ENCODE results near the gene ITGBL1. TPM values are rescaled to one million over a fixed set of nuclear protein-coding genes. Genes with fewer than 3 reads are reported as not detected.

Gene ITGBL1
- total and polyA plus RNA-seq, 8 donors: 0.53 to 36.6 (median 4.8) TPM; not detected in 1

DNA sequence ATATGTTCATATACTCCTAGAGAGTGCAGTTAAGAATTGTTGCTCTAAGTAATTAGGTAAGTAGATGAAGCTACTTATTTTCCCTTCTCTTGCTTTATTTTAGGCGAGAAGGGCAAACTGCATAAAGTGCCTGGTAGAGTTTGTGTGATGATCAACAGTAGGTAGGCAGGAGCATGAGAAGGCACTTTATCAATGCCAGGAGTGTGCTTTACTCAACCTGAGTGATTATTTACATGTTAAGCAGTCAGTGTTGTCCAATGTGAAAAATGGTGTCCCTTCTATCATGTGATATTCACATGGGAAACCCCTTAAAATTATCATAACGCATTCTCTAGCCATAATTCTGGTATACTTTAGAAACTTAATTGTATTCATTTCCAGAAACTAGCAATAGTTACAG, 294.0 kb downstream of the ITGBL1 start:
- no peak for DNase-seq
- Histone ChIP-seq H3K27me3 (no peaks in the 10 kb centered on the region), H3K4me1 (peaks cover 0 to 3% (median 0%) of the 10 kb centered on the region in 4 donors), H3K27ac (no peak overlapping the region), H3K9me3 (no peaks in the 10 kb centered on the region), H3K36me3 (no peaks in the 10 kb centered on the region), H3K4me3 (no peak overlapping the region)
- intact Hi-C loops (cut with DNase I; ENCODE audit: low total_unique reads): no loop called here
- no peak for TF ChIP-seq POLR2A (IDR thresholded peaks at IDR 0.05)
- WGBS, 5 donors: 81 to 91% (median 88%) methylated on average over 2 of the region's 2 CpGs

DNA sequence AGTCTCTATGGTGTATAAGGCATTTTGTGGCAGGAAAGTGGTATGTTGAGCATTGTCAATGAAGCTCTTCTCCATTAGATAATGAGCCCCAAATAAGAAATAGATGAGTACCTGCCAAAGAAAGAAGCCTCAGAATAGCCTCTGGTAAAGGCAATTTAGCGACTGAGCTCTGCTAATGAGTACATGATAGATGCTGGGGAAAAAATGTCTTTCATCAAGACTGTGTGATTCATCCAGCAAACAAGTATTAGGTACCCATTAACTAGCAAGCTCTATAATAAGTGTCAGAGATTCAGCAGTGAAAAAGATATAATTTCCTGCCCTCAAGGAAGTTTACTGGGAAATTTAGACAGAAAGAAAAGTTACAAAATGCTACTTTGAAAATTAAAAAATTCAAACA, 294.6 kb downstream of the ITGBL1 start:
- TF ChIP-seq POLR2A (IDR thresholded peaks at IDR 0.05): no peak
- TF ChIP-seq EP300 (IDR thresholded peaks at IDR 0.05): no peak
- TF ChIP-seq, protein P1, sequence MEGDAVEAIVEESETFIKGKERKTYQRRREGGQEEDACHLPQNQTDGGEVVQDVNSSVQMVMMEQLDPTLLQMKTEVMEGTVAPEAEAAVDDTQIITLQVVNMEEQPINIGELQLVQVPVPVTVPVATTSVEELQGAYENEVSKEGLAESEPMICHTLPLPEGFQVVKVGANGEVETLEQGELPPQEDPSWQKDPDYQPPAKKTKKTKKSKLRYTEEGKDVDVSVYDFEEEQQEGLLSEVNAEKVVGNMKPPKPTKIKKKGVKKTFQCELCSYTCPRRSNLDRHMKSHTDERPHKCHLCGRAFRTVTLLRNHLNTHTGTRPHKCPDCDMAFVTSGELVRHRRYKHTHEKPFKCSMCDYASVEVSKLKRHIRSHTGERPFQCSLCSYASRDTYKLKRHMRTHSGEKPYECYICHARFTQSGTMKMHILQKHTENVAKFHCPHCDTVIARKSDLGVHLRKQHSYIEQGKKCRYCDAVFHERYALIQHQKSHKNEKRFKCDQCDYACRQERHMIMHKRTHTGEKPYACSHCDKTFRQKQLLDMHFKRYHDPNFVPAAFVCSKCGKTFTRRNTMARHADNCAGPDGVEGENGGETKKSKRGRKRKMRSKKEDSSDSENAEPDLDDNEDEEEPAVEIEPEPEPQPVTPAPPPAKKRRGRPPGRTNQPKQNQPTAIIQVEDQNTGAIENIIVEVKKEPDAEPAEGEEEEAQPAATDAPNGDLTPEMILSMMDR (IDR thresholded peaks at IDR 0.05): no peak
- TF ChIP-seq POLR2AphosphoS5 (IDR thresholded peaks at IDR 0.05): no peak
- H3K27ac ChIP-seq: no peak overlapping the region
- H3K27me3 ChIP-seq: no peaks in the 10 kb centered on the region
- peaks cover 0 to 7% (median 0%) of the 10 kb centered on the region in 4 donors for H3K4me1 ChIP-seq
- intact Hi-C loops (cut with DNase I; ENCODE audit: low total_unique reads): no loop called here
- H3K36me3 ChIP-seq: no peaks in the 10 kb centered on the region
- no peaks in the 10 kb centered on the region for H3K9me3 ChIP-seq
- 68 to 95% (median 73%) methylated on average over 1 of the region's 1 CpG for WGBS, 5 donors
- DNase-seq: no peak
- no peak overlapping the region for H3K4me3 ChIP-seq

DNA sequence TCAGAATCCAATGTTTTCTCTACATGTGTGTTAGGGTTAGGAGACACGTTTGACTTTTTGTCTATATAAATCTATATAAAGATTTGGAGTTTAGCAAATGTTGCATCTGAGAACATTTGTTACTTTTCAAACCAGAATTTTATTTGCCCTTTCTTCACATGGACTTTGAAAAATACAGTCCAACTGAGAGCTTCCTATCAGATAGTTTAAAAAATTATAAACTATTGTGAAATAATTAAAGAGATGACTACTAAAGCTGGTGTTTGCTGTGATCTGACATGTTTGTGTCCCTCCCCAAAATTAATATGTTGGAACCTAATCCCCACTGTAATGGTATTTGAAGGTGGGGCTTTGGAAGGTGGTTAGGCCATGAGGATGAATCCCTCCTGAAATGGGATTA, 297.1 kb downstream of the ITGBL1 start:
- no peaks in the 10 kb centered on the region for H3K36me3 ChIP-seq
- no peak for DNase-seq
- H3K4me3 ChIP-seq: no peak overlapping the region
- no peaks in the 10 kb centered on the region for H3K9me3 ChIP-seq
- H3K27ac ChIP-seq: no peak overlapping the region
- WGBS, 5 donors: 84 to 95% (median 86%) methylated on average over 1 of the region's 1 CpG
- peaks cover 0 to 7% (median 0%) of the 10 kb centered on the region in 4 donors for H3K4me1 ChIP-seq
- no peaks in the 10 kb centered on the region for H3K27me3 ChIP-seq
- TF ChIP-seq POLR2AphosphoS5 (IDR thresholded peaks at IDR 0.05) (no peak), EP300 (IDR thresholded peaks at IDR 0.05) (no peak), POLR2A (IDR thresholded peaks at IDR 0.05) (no peak)
- TF ChIP-seq, protein P1 (IDR thresholded peaks at IDR 0.05): no peak
- intact Hi-C loops (cut with DNase I; ENCODE audit: low total_unique reads): no loop called here

DNA sequence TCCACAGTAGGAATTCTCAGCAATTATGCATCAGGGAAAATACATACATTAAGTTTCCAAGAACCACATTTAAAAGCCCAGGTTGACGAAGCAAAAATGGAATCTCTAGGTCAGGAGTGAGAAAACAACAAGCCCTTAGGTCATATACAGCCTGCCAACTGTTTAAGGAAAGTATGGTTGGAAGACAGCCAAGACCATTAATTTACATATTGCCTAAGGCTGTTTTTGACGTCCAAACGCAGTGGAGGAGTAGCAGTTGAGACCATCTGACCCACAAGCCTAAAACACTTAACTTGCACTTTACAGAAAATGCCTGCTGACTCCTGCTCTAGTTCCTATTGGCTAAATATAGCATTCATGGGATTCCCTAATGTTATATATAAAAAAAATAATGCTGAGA, 299.0 kb downstream of the ITGBL1 start:
- WGBS, 5 donors: 2 to 8% (median 3%) methylated on average over 3 of the region's 3 CpGs

DNA sequence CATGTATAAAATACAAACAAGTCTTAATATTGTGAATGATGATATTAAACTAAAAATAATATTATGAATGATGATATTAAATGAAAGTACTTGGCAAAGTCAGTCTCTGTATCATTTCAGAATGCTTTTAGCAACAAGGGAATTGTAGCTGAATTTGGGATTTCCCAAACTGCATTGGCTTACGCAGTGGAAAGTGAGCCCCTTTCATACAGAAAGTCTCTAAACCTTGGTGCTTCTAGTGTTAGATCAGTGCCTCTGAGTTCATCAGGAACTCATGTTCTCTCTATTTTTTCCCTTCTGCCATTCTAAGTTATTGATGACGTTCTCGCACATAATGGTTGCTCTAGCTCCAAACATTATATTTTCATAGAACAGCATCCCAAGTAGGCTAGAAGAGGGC, 300.0 kb downstream of the ITGBL1 start:
- WGBS, 5 donors: 86 to 96% (median 90%) methylated on average over 3 of the region's 3 CpGs
- Histone ChIP-seq H3K36me3 (no peaks in the 10 kb centered on the region), H3K4me1 (peaks cover 0 to 7% (median 0%) of the 10 kb centered on the region in 4 donors), H3K4me3 (no peak overlapping the region), H3K27me3 (peaks cover 0 to 3% (median 0%) of the 10 kb centered on the region in 3 donors), H3K9me3 (no peaks in the 10 kb centered on the region), H3K27ac (no peak overlapping the region)
- TF ChIP-seq EP300 (IDR thresholded peaks at IDR 0.05) (no peak), POLR2A (IDR thresholded peaks at IDR 0.05) (no peak), POLR2AphosphoS5 (IDR thresholded peaks at IDR 0.05) (no peak)
- TF ChIP-seq, protein P1 (IDR thresholded peaks at IDR 0.05): no peak
- intact Hi-C loops (cut with DNase I; ENCODE audit: low total_unique reads): no loop called here
- DNase-seq: no peak

More for the DNA sequence above, 299.0 kb downstream of the ITGBL1 start:
- no peak overlapping the region for H3K27ac ChIP-seq
- TF ChIP-seq POLR2AphosphoS5 (IDR thresholded peaks at IDR 0.05): no peak
- TF ChIP-seq EP300 (IDR thresholded peaks at IDR 0.05): no peak
- TF ChIP-seq, protein P1 (IDR thresholded peaks at IDR 0.05): no peak
- TF ChIP-seq POLR2A (IDR thresholded peaks at IDR 0.05): no peak
- no peaks in the 10 kb centered on the region for H3K36me3 ChIP-seq
- peaks cover 0 to 7% (median 0%) of the 10 kb centered on the region in 4 donors for H3K4me1 ChIP-seq
- H3K4me3 ChIP-seq: no peak overlapping the region
- H3K27me3 ChIP-seq: peaks cover 0 to 2% (median 0%) of the 10 kb centered on the region in 3 donors
- peak in 1 of 2 donors; percentile 56 for DNase-seq
- intact Hi-C loops (cut with DNase I; ENCODE audit: low total_unique reads): no loop called here
- H3K9me3 ChIP-seq: no peaks in the 10 kb centered on the region

Measured in stomach (tissue), 9 donors.